ENCODE measurements around the gene LBP.

DNA sequence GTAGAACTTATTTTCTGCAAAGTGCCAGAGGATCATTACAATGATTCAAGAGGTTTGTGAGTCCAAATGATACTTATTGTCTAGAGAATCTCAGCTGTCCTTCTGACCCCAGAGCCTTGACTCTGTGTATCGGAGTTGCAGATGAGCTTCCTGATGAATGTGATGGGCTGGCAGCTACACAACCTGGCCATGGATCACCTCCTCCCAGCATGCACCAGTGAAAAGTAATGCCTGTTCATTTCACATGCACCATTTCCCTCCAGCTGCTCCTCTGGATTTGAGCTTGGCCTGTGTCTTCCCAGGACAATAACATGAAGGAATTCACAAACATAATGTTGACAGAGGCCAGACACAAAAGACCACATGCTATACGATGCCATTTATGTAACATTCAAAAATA lies 58.9 kb downstream of the LBP start:
- no peak for TF ChIP-seq REST (IDR thresholded peaks at IDR 0.05; ENCODE audit: borderline replicate concordance)
- no peak for TF ChIP-seq EZH2 (IDR thresholded peaks at IDR 0.05; ENCODE audit: borderline replicate concordance, insufficient read depth, low read length, poor library complexity, severe bottlenecking)

Measured in neural cell (in vitro differentiated cells).